H9 (cell line): ENCODE data around the gene NCAPH2. TPM values are rescaled to one million over a fixed set of nuclear protein-coding genes. Genes with fewer than 3 reads are reported as not detected.

Experiments
- DNase-seq: peaks from one replicate; pipeline ENCODE4 v3.0.0-alpha.2; 2017
- H2AFZ ChIP-seq: one replicate; pipeline ENCODE4 v1.6.1; 2013; ENCODE audit warnings: mild to moderate bottlenecking, low read length, control low read depth, moderate library complexity
- H2AK5ac ChIP-seq: 2 replicates; pipeline ENCODE4 v1.6.1; 2013; ENCODE audit warnings: low read length, control low read depth, mixed read lengths; ENCODE audit not compliant: insufficient read length
- H2BK120ac ChIP-seq: one replicate; pipeline ENCODE4 v1.6.1; 2013; ENCODE audit warnings: low read depth, mild to moderate bottlenecking, low read length, control low read depth, inconsistent platforms; ENCODE audit not compliant: poor library complexity, severe bottlenecking
- H2BK12ac ChIP-seq: 2 replicates; pipeline ENCODE4 v1.6.1; 2013; ENCODE audit warnings: low read length, control low read depth, mixed read lengths, low read depth; ENCODE audit not compliant: insufficient read length
- H2BK15ac ChIP-seq: 2 replicates; pipeline ENCODE4 v1.6.1; 2013; ENCODE audit warnings: low read depth, low read length, control low read depth
- H2BK20ac ChIP-seq: one replicate; pipeline ENCODE4 v1.6.1; 2013; ENCODE audit warnings: low read depth, mild to moderate bottlenecking, low read length, control low read depth, inconsistent platforms; ENCODE audit not compliant: poor library complexity, severe bottlenecking
- H2BK5ac ChIP-seq: 2 replicates; pipeline ENCODE4 v1.6.1; 2013; ENCODE audit warnings: low read length, control low read depth, mixed read lengths; ENCODE audit not compliant: insufficient read length
- H3K14ac ChIP-seq: 2 replicates; pipeline ENCODE4 v1.6.1; 2013; ENCODE audit warnings: low read length, control low read depth; ENCODE audit not compliant: insufficient read depth
- H3K18ac ChIP-seq: 2 replicates; pipeline ENCODE4 v1.6.1; 2013; ENCODE audit warnings: low read depth, mild to moderate bottlenecking, mixed read lengths, low read length, control low read depth; ENCODE audit not compliant: insufficient read length
- H3K23ac ChIP-seq: 2 replicates; pipeline ENCODE4 v1.6.1; 2013; ENCODE audit warnings: low read length, control low read depth, mixed read lengths, low read depth; ENCODE audit not compliant: insufficient read length
- H3K23me2 ChIP-seq: 2 replicates; pipeline ENCODE4 v1.6.1; 2013; ENCODE audit warnings: low read depth, mild to moderate bottlenecking, mixed read lengths, low read length, control low read depth; ENCODE audit not compliant: insufficient read length, poor library complexity, severe bottlenecking
- H3K27ac ChIP-seq: 2 replicates; pipeline ENCODE4 v1.5.1; 2013; ENCODE audit warnings: low read length, control low read depth, mixed read lengths, low read depth; ENCODE audit not compliant: insufficient read length
- H3K27me3 ChIP-seq: 2 replicates; pipeline ENCODE4 v1.6.1; 2013; ENCODE audit warnings: low read length, control low read depth, inconsistent platforms; ENCODE audit not compliant: insufficient read depth
- H3K4ac ChIP-seq: 2 replicates; pipeline ENCODE4 v1.6.1; 2013; ENCODE audit warnings: low read depth, mild to moderate bottlenecking, control low read depth, inconsistent platforms, low read length, moderate library complexity
- H3K4me1 ChIP-seq: 2 replicates; pipeline ENCODE4 v1.6.1; 2013; ENCODE audit warnings: low read length, control low read depth, inconsistent platforms; ENCODE audit not compliant: insufficient read depth
- H3K4me2 ChIP-seq: 2 replicates; pipeline ENCODE4 v1.6.1; 2013; ENCODE audit warnings: low read length, control low read depth, mixed read lengths; ENCODE audit not compliant: insufficient read length, insufficient read depth
- H3K56ac ChIP-seq: 2 replicates; pipeline ENCODE4 v1.6.1; 2013; ENCODE audit warnings: low read depth, mild to moderate bottlenecking, mixed read lengths, low read length, control low read depth; ENCODE audit not compliant: insufficient read length
- H3K79me1 ChIP-seq: 2 replicates; pipeline ENCODE4 v1.6.1; 2013; ENCODE audit warnings: low read depth, mild to moderate bottlenecking, moderate library complexity, low read length, control low read depth, inconsistent platforms; ENCODE audit not compliant: insufficient read depth, poor library complexity, severe bottlenecking
- H3K79me2 ChIP-seq: 2 replicates; pipeline ENCODE4 v1.6.1; 2013; ENCODE audit warnings: low read length, control low read depth, inconsistent platforms; ENCODE audit not compliant: insufficient read depth
- H3K9ac ChIP-seq: 2 replicates; pipeline ENCODE4 v1.6.1; 2013; ENCODE audit warnings: low read length, control low read depth, mixed read lengths; ENCODE audit not compliant: insufficient read length; ENCODE audit errors: extremely low read depth
- H3K9me3 ChIP-seq: one replicate; pipeline ENCODE4 v1.6.1; 2013; ENCODE audit warnings: low read depth, low read length, inconsistent platforms; ENCODE audit not compliant: control insufficient read depth
- H3T11ph ChIP-seq: one replicate; pipeline ENCODE4 v1.6.1; 2013; ENCODE audit warnings: mild to moderate bottlenecking, low read length, control low read depth, inconsistent platforms
- H4K20me1 ChIP-seq: one replicate; pipeline ENCODE4 v1.6.1; 2013; ENCODE audit not compliant: control insufficient read depth, insufficient read length, insufficient read depth
- H4K5ac ChIP-seq: 2 replicates; pipeline ENCODE4 v1.6.1; 2013; ENCODE audit warnings: low read depth, mild to moderate bottlenecking, mixed read lengths, low read length, control low read depth; ENCODE audit not compliant: insufficient read length
- H4K8ac ChIP-seq: replicated peaks from 2 replicates; pipeline ENCODE4 v1.6.1; 2013; ENCODE audit warnings: low read length, control low read depth, mixed read lengths, low read depth; ENCODE audit not compliant: insufficient read length
- H4K91ac ChIP-seq: 2 replicates; pipeline ENCODE4 v1.6.1; 2013; ENCODE audit warnings: low read depth, mild to moderate bottlenecking, moderate library complexity, mixed read lengths, low read length, control low read depth; ENCODE audit not compliant: insufficient read length
- H3K27ac Mint-ChIP-seq, 3 experiments: 2 replicates in 2 of 3; 3 replicates in 1 of 3; pipeline ENCODE4 v1.8.0; 2020 to 2021; ENCODE audit warnings: mixed read lengths in 3 of 3, mild to moderate bottlenecking in 1 of 3, moderate library complexity in 1 of 3
- H3K27me3 Mint-ChIP-seq: 2 replicates; pipeline ENCODE4 v1.8.0; 2021; ENCODE audit warnings: low read depth, mild to moderate bottlenecking, moderate library complexity, mixed read lengths
- H3K36me3 Mint-ChIP-seq, 3 experiments: 2 replicates in 2 of 3; 3 replicates in 1 of 3; pipeline ENCODE4 v1.8.0; 2020 to 2021; ENCODE audit warnings: low read depth in 3 of 3, mixed read lengths in 3 of 3; ENCODE audit not compliant: insufficient read depth in 1 of 3
- H3K4me1 Mint-ChIP-seq, 2 experiments: 2 replicates each; pipeline ENCODE4 v1.8.0; 2020; ENCODE audit warnings: mixed read lengths in 2 of 2
- H3K4me3 Mint-ChIP-seq, 2 experiments: 2 replicates in 1 of 2; 3 replicates in 1 of 2; pipeline ENCODE4 v1.8.0; 2020 to 2021; ENCODE audit warnings: mild to moderate bottlenecking in 2 of 2, mixed read lengths in 2 of 2, moderate library complexity in 1 of 2
- H3K9me3 Mint-ChIP-seq, 2 experiments: 2 replicates in 1 of 2; 3 replicates in 1 of 2; pipeline ENCODE4 v1.8.0; 2020; ENCODE audit warnings: mild to moderate bottlenecking in 2 of 2, mixed read lengths in 2 of 2, moderate library complexity in 1 of 2
- CTCF ChIP-seq: fragments of 200-600 bp; sonication (generic); conservative IDR thresholded peaks from 3 replicates; pipeline ENCODE4 v1.8.0; 2021; ENCODE audit warnings: antibody characterized with exemption, mild to moderate bottlenecking
- WGBS: extraction: QIAGEN DNeasy Blood & Tissue Kit; methylation state at CpG from one replicate; pipeline ENCODE4 v1.1.7; 2013; ENCODE audit warnings: missing lambda C conversion rate, low lambda C conversion rate, mixed read lengths; ENCODE audit not compliant: insufficient read length; ENCODE audit errors: extremely low coverage; 5-methylcytosine and 5-hydroxymethylcytosine counted together
- total RNA-seq: library from RNA; stranded (reverse); gene quantifications from 2 replicates; pipeline ENCODE4 v1.2.1, GENCODE V29; 2021

Gene NCAPH2
- total RNA-seq, 1 experiment from 2014 or later: 76.2 TPM

DNA sequence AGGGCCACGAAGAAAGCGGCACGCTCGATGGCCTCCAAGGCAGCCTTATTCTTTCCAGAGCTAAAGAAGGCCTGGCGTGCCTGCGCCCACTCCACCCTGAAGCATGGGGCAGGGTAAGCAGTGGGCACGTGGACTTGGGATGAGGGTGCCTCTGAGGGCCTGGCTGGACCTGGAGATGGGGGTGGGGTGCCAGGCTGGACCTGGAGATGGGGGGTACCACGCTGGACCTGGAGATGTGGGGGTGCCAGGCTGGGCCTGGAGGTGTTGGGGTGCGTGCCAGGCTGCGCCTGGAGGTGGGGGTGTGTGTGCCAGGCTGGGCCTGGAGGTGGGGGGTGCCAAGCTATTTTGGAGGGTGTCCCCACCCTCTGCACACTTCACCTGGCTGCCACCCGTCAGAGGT lies 64.9 kb downstream of the NCAPH2 start:
- Mint-ChIP-seq H3K27me3 (no peaks in the 10 kb centered on the region; the same call in 1 of the 2 replicates), H3K9me3 (no peaks in the 10 kb centered on the region), H3K4me1 (no peaks in the 10 kb centered on the region), H3K36me3 (peaks cover 13 to 82% (median 77%) of the 10 kb centered on the region in 3 experiments), H3K27ac (no peak overlapping the region), H3K4me3 (no peak overlapping the region)
- no peak overlapping the region for H2AK5ac ChIP-seq
- no peak overlapping the region for H3K4me2 ChIP-seq
- H3K79me1 ChIP-seq: no peaks in the 10 kb centered on the region
- no peak overlapping the region for H3K18ac ChIP-seq
- no peaks in the 10 kb centered on the region for H3K4me1 ChIP-seq
- no peaks in the 10 kb centered on the region for H3K79me2 ChIP-seq
- no CpG with 5 or more reads among the region's 11 CpGs for WGBS
- no peak overlapping the region for H3K56ac ChIP-seq
- no peak overlapping the region for H2BK20ac ChIP-seq
- TF ChIP-seq CTCF: no peak
- H3K4ac ChIP-seq: no peak overlapping the region
- no peak overlapping the region for H2AFZ ChIP-seq
- no peak for DNase-seq
- no peak overlapping the region for H3K27ac ChIP-seq
- no peak overlapping the region for H3K9ac ChIP-seq
- H3K9me3 ChIP-seq: no peaks in the 10 kb centered on the region
- no peaks in the 10 kb centered on the region for H4K20me1 ChIP-seq
- no peak overlapping the region for H3K14ac ChIP-seq
- no peak overlapping the region for H2BK120ac ChIP-seq
- H3K23ac ChIP-seq: no peak overlapping the region
- H2BK5ac ChIP-seq: no peak overlapping the region
- H3T11ph ChIP-seq: no peak overlapping the region
- no peak overlapping the region for H4K5ac ChIP-seq
- no peaks in the 10 kb centered on the region for H3K23me2 ChIP-seq
- H3K27me3 ChIP-seq: no peaks in the 10 kb centered on the region
- H2BK12ac ChIP-seq: no peak overlapping the region
- H2BK15ac ChIP-seq: no peak overlapping the region
- H4K8ac ChIP-seq: no peak overlapping the region
- no peak overlapping the region for H4K91ac ChIP-seq
